Osteocyte (in vitro differentiated cells): ENCODE measurements around the gene SNU13. TPM values are rescaled to one million over a fixed set of nuclear protein-coding genes. Genes with fewer than 3 reads are reported as not detected.
"Not testable (repeated sequence)": the region's sequence is repeated elsewhere in the genome, so short reads cannot be mapped to it uniquely, and the experiment has no call there.

Source experiments
- DNase-seq: peaks from one replicate; pipeline ENCODE4 v3.0.0; 2021; ENCODE audit warnings: mixed read lengths; ENCODE audit not compliant: unreplicated experiment; ENCODE audit errors: extremely low spot score
- H3K27ac Mint-ChIP-seq: one replicate; pipeline ENCODE4 v1.8.0; 2021; ENCODE audit warnings: mild to moderate bottlenecking, mixed read lengths; ENCODE audit not compliant: unreplicated experiment
- H3K27me3 Mint-ChIP-seq: one replicate; pipeline ENCODE4 v1.8.0; 2021; ENCODE audit warnings: mixed read lengths; ENCODE audit not compliant: unreplicated experiment
- H3K36me3 Mint-ChIP-seq: one replicate; pipeline ENCODE4 v1.8.0; 2021; ENCODE audit warnings: mixed read lengths; ENCODE audit not compliant: unreplicated experiment
- H3K4me1 Mint-ChIP-seq: one replicate; pipeline ENCODE4 v1.8.0; 2021; ENCODE audit warnings: mixed read lengths; ENCODE audit not compliant: unreplicated experiment
- H3K4me3 Mint-ChIP-seq: one replicate; pipeline ENCODE4 v1.8.0; 2021; ENCODE audit warnings: mild to moderate bottlenecking, moderate library complexity, mixed read lengths; ENCODE audit not compliant: unreplicated experiment
- H3K9me3 Mint-ChIP-seq: one replicate; pipeline ENCODE4 v1.8.0; 2021; ENCODE audit warnings: mixed read lengths; ENCODE audit not compliant: unreplicated experiment
- total RNA-seq: library from RNA; stranded (reverse); gene quantifications from 2 replicates; pipeline ENCODE4 v1.2.1, GENCODE V29; 2021
- TF ChIP-seq, protein P1 (sequence below): fragments of 200-600 bp; sonication (generic); IDR thresholded peaks from 2 replicates; pipeline ENCODE4 v1.5.0; 2021; ENCODE audit warnings: antibody characterized with exemption, mild to moderate bottlenecking, moderate library complexity

The SNU13 gene
- total RNA-seq, 1 donor from 2014 or later: 126 TPM

DNA sequence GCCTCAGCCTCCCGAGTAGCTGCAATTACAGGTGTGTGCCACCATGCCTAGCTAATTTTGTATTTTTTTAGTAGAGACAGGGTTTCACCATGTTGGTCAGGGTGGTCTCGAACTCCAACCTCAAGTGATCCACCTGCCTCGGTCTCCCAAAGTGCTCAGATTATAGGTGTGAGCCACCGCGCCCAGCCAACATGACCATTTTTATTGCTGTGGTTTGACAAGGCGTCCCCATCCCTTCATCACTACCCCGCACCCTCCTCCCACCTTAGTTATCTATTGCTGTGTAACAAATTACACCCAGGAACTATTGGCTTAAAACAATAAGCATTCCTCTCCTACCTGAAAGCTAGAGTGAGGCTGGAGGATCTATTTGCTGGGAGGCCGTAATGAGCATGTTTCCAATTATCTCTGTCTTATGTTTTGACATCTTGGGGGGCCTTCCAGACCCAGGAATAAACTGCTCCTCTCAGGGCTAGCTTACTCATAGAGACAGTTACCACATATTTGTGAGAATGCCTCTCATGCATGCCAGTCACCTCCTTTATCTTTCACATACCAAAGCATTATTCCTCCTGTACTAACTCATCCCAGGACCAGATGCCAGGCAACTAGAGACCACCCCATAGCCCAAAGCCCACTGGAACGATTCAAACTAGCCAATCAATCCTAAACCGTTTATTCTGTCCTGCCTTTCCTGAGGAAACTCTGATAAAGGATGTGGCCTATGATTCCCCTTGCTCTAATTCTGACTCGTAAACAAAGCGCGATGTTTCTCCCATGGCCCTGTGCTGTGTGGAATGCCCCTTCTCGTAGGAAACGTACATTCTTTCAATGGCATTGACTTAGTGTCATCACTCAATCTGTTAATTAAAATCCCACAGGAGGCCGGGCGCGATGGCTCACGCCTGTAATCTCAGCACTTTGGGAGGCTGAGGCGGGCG is 19.4 kb downstream of the SNU13 start:
- Mint-ChIP-seq H3K9me3 (no peaks in the 10 kb centered on the region), H3K36me3 (peaks cover 8% of the 10 kb centered on the region), H3K4me3 (no peak overlapping the region), H3K27me3 (no peaks in the 10 kb centered on the region), H3K27ac (peak overlapping the region; percentile 59), H3K4me1 (peaks cover 22% of the 10 kb centered on the region)
- TF ChIP-seq, protein P1, sequence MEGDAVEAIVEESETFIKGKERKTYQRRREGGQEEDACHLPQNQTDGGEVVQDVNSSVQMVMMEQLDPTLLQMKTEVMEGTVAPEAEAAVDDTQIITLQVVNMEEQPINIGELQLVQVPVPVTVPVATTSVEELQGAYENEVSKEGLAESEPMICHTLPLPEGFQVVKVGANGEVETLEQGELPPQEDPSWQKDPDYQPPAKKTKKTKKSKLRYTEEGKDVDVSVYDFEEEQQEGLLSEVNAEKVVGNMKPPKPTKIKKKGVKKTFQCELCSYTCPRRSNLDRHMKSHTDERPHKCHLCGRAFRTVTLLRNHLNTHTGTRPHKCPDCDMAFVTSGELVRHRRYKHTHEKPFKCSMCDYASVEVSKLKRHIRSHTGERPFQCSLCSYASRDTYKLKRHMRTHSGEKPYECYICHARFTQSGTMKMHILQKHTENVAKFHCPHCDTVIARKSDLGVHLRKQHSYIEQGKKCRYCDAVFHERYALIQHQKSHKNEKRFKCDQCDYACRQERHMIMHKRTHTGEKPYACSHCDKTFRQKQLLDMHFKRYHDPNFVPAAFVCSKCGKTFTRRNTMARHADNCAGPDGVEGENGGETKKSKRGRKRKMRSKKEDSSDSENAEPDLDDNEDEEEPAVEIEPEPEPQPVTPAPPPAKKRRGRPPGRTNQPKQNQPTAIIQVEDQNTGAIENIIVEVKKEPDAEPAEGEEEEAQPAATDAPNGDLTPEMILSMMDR: no peak
- DNase-seq: no peak

DNA sequence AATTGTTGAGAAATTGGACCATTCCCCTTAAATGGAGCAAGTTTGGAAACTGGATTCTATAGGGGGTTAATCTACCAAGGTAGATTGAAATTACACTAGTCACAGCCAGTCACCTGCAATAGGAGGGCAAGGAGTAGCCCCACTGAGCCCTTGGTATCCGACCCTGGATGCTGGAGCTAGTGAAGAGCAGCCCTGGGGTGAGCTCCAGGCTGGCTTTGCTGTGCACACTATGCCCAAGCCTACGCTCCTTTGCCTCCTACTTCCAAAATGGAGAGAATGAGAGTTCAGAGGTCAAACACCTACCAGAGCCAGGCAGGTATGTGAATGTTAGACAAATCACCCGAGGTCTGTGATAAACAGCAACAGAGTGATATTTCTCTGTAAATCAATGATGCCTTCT is 23.7 kb downstream of the SNU13 start:
- Mint-ChIP-seq H3K4me3 (no peak overlapping the region), H3K9me3 (no peaks in the 10 kb centered on the region), H3K4me1 (peaks cover 19% of the 10 kb centered on the region), H3K36me3 (peaks cover 24% of the 10 kb centered on the region), H3K27ac (no peak overlapping the region), H3K27me3 (no peaks in the 10 kb centered on the region)
- no peak for DNase-seq
- TF ChIP-seq, protein P1: no peak

DNA sequence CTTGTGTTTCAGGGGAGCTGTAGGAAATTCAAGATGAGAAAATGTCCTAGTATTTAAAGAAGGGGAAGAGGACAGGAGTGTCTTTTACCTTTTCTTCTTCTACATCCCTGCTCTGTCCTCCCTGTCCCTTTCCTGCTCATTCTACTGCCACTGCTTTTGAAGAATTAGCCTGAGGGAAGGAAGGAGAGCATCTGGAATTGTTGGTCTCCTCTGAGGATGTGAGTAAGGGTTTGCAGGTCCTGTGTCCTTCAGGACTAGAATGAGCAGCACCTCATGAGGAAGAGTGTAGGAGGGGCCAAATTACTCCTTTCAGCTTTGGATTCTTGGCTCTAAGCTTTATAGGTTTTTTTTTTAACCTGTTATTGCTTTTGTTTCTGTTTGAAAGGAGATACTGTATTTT is 24.2 kb downstream of the SNU13 start:
- no peak overlapping the region for H3K4me3 Mint-ChIP-seq
- TF ChIP-seq, protein P1: no peak
- H3K27me3 Mint-ChIP-seq: no peaks in the 10 kb centered on the region
- H3K4me1 Mint-ChIP-seq: peaks cover 17% of the 10 kb centered on the region
- H3K9me3 Mint-ChIP-seq: no peaks in the 10 kb centered on the region
- H3K36me3 Mint-ChIP-seq: peaks cover 26% of the 10 kb centered on the region
- DNase-seq: no peak
- no peak overlapping the region for H3K27ac Mint-ChIP-seq

DNA sequence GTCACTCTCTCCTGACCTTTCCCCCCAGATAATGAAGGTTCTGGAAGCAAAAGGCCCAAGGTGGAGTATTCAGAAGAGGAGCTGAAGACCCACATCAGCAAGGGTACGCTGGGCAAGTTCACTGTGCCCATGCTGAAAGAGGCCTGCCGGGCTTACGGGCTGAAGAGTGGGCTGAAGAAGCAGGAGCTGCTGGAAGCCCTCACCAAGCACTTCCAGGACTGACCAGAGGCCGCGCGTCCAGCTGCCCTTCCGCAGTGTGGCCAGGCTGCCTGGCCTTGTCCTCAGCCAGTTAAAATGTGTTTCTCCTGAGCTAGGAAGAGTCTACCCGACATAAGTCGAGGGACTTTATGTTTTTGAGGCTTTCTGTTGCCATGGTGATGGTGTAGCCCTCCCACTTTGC is 25.1 kb downstream of the SNU13 start:
- H3K9me3 Mint-ChIP-seq, H3K27me3 Mint-ChIP-seq, DNase-seq, H3K4me3 Mint-ChIP-seq: not testable (repeated sequence)
- H3K27ac Mint-ChIP-seq: peak overlapping the region; percentile 60
- H3K36me3 Mint-ChIP-seq: peaks cover 32% of the 10 kb centered on the region
- H3K4me1 Mint-ChIP-seq: peaks cover 12% of the 10 kb centered on the region

DNA sequence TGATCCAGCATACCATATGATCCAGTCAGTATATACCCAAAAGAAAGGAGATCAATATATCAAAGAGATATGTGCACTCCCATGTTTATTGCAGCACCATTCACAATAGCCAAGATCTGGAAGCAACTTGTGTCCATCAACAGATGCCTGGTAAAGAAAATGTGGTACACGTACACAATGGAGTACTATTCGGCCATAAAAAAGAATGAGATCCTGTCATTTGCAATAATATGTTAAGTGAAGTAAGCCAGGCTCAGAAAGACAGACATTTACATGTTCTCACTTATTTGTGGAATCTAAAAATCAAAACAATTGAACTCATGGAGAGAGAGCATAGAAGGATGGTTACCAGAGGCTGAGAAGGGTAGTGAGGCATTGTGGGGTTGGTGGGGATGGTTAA is 27.0 kb downstream of the SNU13 start:
- H3K27ac Mint-ChIP-seq: no peak overlapping the region

More for the DNA sequence above, 27.0 kb downstream of the SNU13 start:
- Mint-ChIP-seq H3K27me3 (no peaks in the 10 kb centered on the region), H3K36me3 (peaks cover 38% of the 10 kb centered on the region), H3K9me3 (no peaks in the 10 kb centered on the region), H3K4me1 (peaks cover 2% of the 10 kb centered on the region), H3K4me3 (no peak overlapping the region)
- no peak for DNase-seq
- TF ChIP-seq, protein P1: no peak
